SK-N-MC (cell line): ENCODE data around the gene KIAA1328.

Experiments used
- DNase-seq: peaks from one replicate; pipeline ENCODE4 v3.0.0-alpha.2; 2011; ENCODE audit warnings: low read depth, low spot score
- H3K27ac ChIP-seq: fragments of 200-600 bp; sonication (generic); 2 replicates; pipeline ENCODE4 v1.5.1; 2016; ENCODE audit warnings: mixed run types
- H3K36me3 ChIP-seq: fragments of 200-600 bp; sonication (generic); 2 replicates; pipeline ENCODE4 v1.6.1; 2017; ENCODE audit warnings: antibody characterized with exemption, low read length, mixed read lengths; ENCODE audit not compliant: insufficient read depth
- H3K4me3 ChIP-seq: fragments of 200-600 bp; sonication (generic); 2 replicates; pipeline ENCODE4 v1.5.1; 2016
- H3K9ac ChIP-seq: fragments of 200-600 bp; sonication (generic); 2 replicates; pipeline ENCODE4 v1.8.0; 2017; ENCODE audit warnings: mixed run types, mixed read lengths; ENCODE audit not compliant: insufficient read length
- H3K9me3 ChIP-seq: fragments of 200-600 bp; sonication (generic); 2 replicates; pipeline ENCODE4 v1.6.1; 2017; ENCODE audit warnings: low read depth, mild to moderate bottlenecking, antibody characterized with exemption, low read length, moderate library complexity, mixed read lengths
- EZH2 ChIP-seq: fragments of 200-600 bp; sonication (generic); IDR thresholded peaks from one replicate; pipeline ENCODE4 v1.6.1; 2017; ENCODE audit warnings: antibody characterized with exemption
- FOXP2 ChIP-seq: optimal IDR thresholded peaks from 2 replicates; pipeline ENCODE3; 2011; ENCODE audit warnings: mild to moderate bottlenecking, moderate library complexity; ENCODE audit not compliant: insufficient read depth; ENCODE audit errors: extremely low read length, control extremely low read depth
- POLR2AphosphoS5 ChIP-seq: IDR thresholded peaks from 2 replicates; pipeline ENCODE4 v1.6.1; 2012; ENCODE audit warnings: mild to moderate bottlenecking, low read depth, low read length, borderline replicate concordance

The KIAA1328 gene

GRCh38 chr18:36887864-36888263, 58.9 kb downstream of the KIAA1328 start:
- Histone ChIP-seq H3K9ac (no peak overlapping the region), H3K36me3 (no peaks in the 10 kb centered on the region), H3K27ac (peak overlapping the region; percentile 67; the same call in 1 of the 2 replicates), H3K9me3 (no peaks in the 10 kb centered on the region), H3K4me3 (no peak overlapping the region)
- TF ChIP-seq POLR2AphosphoS5 = no peak
- no peak for TF ChIP-seq FOXP2
- no peak for TF ChIP-seq EZH2
- DNase-seq = no peak

GRCh38 chr18:36888778-36889177, 59.9 kb downstream of the KIAA1328 start:
- H3K27ac ChIP-seq = no peak overlapping the region
- no peaks in the 10 kb centered on the region for H3K9me3 ChIP-seq
- H3K4me3 ChIP-seq = no peak overlapping the region
- no peak overlapping the region for H3K9ac ChIP-seq
- no peak for DNase-seq
- H3K36me3 ChIP-seq = no peaks in the 10 kb centered on the region
- TF ChIP-seq EZH2 (no peak), POLR2AphosphoS5 (no peak), FOXP2 (no peak)

DNA sequence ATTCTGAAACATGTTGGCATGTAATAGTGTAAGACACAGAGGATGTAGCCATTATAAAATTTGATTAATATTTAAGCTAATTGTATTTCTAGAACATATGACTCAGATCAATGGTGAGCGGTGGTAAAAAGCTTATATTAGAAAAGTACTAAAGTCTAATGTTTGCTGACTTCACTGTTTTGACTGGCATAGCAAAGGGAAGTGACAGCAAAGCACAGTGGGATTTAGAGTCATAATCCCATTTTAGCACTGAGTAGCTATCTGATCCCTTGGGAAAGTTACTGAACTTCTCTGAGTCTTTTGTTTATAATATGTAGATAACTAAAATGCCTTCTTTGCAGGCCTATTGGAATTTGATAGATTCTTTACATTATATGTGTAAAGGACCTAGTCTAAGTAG, 60.4 kb downstream of the KIAA1328 start:
- Histone ChIP-seq H3K9me3 (no peaks in the 10 kb centered on the region), H3K9ac (no peak overlapping the region), H3K27ac (no peak overlapping the region), H3K36me3 (no peaks in the 10 kb centered on the region), H3K4me3 (no peak overlapping the region)
- no peak for DNase-seq
- TF ChIP-seq POLR2AphosphoS5 (no peak), EZH2 (no peak), FOXP2 (no peak)

- Histone ChIP-seq H3K4me3 (no peak overlapping the region), H3K36me3 (no peaks in the 10 kb centered on the region), H3K9me3 (no peaks in the 10 kb centered on the region), H3K27ac (no peak overlapping the region), H3K9ac (no peak overlapping the region)
- TF ChIP-seq FOXP2 (no peak), POLR2AphosphoS5 (no peak), EZH2 (no peak)
- DNase-seq = no peak
Measured at GRCh38 chr18:36889742-36890141, 60.8 kb downstream of the KIAA1328 start.

- no peak overlapping the region for H3K27ac ChIP-seq
- DNase-seq = no peak
- H3K9ac ChIP-seq = no peak overlapping the region
- H3K36me3 ChIP-seq = no peaks in the 10 kb centered on the region
- H3K4me3 ChIP-seq = no peak overlapping the region
- H3K9me3 ChIP-seq = no peaks in the 10 kb centered on the region
- TF ChIP-seq EZH2 (no peak), POLR2AphosphoS5 (no peak), FOXP2 (no peak)
Measured at GRCh38 chr18:36890598-36890997, 61.7 kb downstream of the KIAA1328 start.

- no peak for DNase-seq
- Histone ChIP-seq H3K9me3 (no peaks in the 10 kb centered on the region), H3K36me3 (no peaks in the 10 kb centered on the region), H3K4me3 (no peak overlapping the region), H3K9ac (no peak overlapping the region), H3K27ac (no peak overlapping the region)
- TF ChIP-seq EZH2 = no peak
- no peak for TF ChIP-seq FOXP2
- no peak for TF ChIP-seq POLR2AphosphoS5
Measured at GRCh38 chr18:36893227-36893626, 64.3 kb downstream of the KIAA1328 start.

GRCh38 chr18:36895606-36896005, 66.7 kb downstream of the KIAA1328 start:
- no peaks in the 10 kb centered on the region for H3K9me3 ChIP-seq
- TF ChIP-seq POLR2AphosphoS5 = no peak
- no peak for TF ChIP-seq EZH2
- TF ChIP-seq FOXP2 = no peak
- DNase-seq = no peak
- H3K4me3 ChIP-seq = no peak overlapping the region
- H3K36me3 ChIP-seq = no peaks in the 10 kb centered on the region
- H3K9ac ChIP-seq = no peak overlapping the region
- no peak overlapping the region for H3K27ac ChIP-seq

- Histone ChIP-seq H3K27ac (no peak overlapping the region), H3K9ac (no peak overlapping the region), H3K9me3 (no peaks in the 10 kb centered on the region), H3K4me3 (no peak overlapping the region), H3K36me3 (no peaks in the 10 kb centered on the region)
- TF ChIP-seq FOXP2 (no peak), EZH2 (no peak), POLR2AphosphoS5 (no peak)
- DNase-seq = no peak
Measured at GRCh38 chr18:36897253-36897652, 68.3 kb downstream of the KIAA1328 start.

GRCh38 chr18:36899289-36899688, 70.4 kb downstream of the KIAA1328 start:
- Histone ChIP-seq H3K36me3 (no peaks in the 10 kb centered on the region), H3K27ac (peak overlapping the region; percentile 52; the same call in 1 of the 2 replicates), H3K9ac (no peak overlapping the region), H3K9me3 (no peaks in the 10 kb centered on the region), H3K4me3 (no peak overlapping the region)
- DNase-seq = peak; percentile 44
- TF ChIP-seq EZH2 = no peak
- no peak for TF ChIP-seq POLR2AphosphoS5
- TF ChIP-seq FOXP2 = no peak
